GM18498 (cell line): Measurements from ENCODE around the gene C1orf56.
A peak's percentile ranks its signal among the peaks of the same experiment; 100 is the strongest.

Experiments
- ATAC-seq: cut with Tn5 transposase; IDR thresholded peaks from one replicate; pipeline ENCODE4 v1.9.1; 2021; ENCODE audit warnings: mild to moderate bottlenecking, moderate library complexity; ENCODE audit not compliant: unreplicated experiment

Gene C1orf56, protein sequence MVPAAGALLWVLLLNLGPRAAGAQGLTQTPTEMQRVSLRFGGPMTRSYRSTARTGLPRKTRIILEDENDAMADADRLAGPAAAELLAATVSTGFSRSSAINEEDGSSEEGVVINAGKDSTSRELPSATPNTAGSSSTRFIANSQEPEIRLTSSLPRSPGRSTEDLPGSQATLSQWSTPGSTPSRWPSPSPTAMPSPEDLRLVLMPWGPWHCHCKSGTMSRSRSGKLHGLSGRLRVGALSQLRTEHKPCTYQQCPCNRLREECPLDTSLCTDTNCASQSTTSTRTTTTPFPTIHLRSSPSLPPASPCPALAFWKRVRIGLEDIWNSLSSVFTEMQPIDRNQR

DNA sequence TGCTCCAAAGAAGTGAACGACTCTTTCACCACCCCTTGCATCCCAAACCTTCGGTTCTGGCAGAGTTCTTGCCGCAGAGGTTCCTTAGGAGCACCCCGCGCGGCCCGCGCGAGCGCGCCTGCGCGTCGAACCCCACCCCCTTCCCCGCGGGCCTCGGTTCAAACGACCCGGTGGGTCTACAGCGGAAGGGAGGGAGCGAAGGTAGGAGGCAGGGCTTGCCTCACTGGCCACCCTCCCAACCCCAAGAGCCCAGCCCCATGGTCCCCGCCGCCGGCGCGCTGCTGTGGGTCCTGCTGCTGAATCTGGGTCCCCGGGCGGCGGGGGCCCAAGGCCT, at the start of gene C1orf56:
C1orf56 (plus strand) TSS at position 161 of the 334 bp plus-strand sequence; CDS start at position 258, 97 bp downstream.
- ATAC-seq: peak; percentile 43

DNA sequence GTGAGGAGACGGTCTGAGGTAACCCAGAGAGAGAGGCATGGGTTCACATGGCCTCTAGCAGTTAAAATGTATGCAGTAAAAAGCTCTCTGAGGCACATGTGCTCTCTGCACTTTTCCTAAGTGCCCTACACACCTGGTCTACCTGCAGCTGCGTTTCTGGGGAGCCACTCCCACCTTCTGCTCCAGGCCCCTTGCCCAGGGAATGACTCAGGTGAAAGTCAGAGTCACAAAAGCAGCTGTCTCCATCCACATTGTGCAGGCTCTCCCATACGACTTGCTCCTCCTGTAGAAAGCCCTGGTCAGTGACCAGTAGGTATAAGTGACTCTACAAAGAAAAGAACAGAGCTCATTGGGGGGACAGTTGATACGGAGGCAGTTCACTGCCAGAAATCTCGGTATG, 49.6 kb upstream of the C1orf56 start:
- ATAC-seq: no peak

GRCh38 chr1:150999051-150999674, 48.4 kb upstream of the C1orf56 start:
- ATAC-seq: no peak

DNA sequence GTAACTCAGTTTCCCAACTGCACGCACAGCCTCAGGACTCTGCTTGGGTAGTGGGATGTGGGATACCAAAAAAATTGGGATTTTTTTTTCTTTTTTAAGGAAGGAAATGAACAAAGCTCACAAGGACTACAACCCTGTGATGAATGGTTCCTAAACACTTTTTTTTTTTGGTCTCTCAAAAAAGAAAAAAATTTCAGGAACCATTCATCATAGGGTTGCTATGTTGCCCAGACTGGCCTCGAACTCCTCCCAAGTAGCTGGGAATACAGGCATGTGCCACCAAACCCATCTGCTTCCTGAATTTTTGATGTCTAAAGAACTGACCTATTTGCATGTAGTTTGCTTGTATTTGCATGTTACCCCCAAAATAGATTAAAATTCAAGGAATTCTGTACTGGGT, 47.6 kb upstream of the C1orf56 start:
- no peak for ATAC-seq

GRCh38 chr1:151000408-151000807, 47.1 kb upstream of the C1orf56 start:
- no peak for ATAC-seq

DNA sequence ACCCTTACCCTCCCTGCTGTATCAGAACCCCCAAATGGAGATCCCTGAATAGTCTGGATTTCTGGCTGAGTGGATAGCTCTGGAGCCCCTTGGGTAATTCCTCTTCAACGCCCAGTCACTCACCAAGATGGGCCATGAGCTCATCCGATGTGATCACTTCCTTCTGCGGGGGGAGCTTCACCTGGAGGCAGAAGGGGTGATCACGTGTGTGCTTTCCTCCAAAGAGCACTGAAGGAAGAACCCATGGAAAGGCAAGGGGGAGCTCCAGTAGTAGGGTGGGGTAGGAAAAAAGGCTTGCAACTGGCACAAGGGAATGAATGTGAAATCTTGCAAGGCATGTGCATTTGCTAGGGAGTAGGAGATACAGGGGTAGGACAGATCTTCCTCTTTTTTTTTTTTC, 45.9 kb upstream of the C1orf56 start:
- ATAC-seq: no peak

DNA sequence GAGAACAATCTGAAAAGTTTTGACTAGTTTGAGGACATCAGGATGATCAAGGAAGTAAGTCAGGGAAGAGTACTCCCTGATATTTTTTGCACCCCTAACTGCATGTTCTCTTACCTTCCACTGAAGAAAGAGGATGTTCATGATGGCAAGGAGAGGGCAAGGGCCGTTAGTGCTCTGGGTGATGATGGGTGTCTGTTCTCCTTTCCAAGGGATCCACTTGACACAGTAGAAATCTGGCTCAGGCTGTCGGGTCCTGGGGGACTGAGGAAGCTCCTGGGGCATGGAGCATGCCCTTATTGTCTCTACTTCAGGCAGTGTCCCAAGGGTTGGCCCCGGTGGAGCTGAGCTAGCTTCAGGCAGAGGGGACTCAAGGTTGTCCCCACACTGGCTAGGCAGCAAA, 45.5 kb upstream of the C1orf56 start:
- no peak for ATAC-seq

DNA sequence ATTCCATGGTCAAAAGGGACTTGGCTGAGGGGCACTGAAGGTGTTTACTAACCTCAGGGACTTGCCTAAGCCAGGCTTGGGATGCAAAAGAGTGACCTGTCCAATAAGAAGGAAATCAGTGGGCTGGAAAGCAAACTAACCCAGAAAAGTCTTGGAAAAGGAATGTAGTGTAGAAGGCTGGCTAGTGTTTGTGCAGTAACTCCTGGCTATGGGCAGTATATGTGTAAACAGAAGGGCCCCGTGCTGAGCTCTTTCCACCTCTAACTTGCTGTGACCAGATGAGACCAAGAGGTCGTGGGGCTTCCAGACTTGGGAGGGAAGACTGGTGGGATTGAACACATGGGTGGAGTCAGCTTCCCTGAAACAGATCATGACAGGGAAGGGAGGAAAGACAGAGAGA, 44.9 kb upstream of the C1orf56 start:
- ATAC-seq: no peak

GRCh38 chr1:151003180-151003579, 44.4 kb upstream of the C1orf56 start:
- ATAC-seq: no peak

DNA sequence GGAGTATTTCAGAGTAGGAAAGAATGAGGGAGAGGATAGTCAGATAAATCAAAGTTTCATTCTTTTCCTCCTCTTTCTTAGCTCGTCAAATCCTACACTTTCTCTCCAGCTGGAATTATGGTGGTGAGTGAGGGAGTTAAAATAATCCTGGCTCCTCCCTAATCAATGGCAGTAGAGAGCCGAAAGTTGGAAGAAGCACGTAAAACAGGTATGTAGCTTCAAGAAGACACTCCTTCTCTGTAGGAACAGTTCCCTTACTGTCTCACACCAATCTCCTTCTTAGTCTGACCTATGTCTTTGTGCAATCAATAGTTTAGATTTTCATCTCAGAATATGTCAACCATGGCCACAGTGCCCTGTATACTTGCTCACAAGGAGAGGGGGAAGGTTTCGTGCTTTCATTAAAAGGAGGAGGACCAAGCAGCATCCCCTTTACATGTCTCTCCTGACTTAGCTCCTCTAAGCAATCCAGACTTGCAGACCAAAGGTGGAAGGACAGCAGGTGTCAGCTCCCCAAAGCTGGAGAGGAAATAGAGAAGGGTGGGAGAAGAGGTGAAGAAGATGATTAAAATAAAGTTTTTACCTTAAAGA, 41.7 kb upstream of the C1orf56 start:
- no peak for ATAC-seq

GRCh38 chr1:151006327-151007052, 41.1 kb upstream of the C1orf56 start, which contains the start of gene MINDY1:
MINDY1 (minus strand) TSS chr1:151006902; CDS start chr1:151002617, 4,285 bp downstream.
- peak; percentile 36 for ATAC-seq

GRCh38 chr1:151007853-151008243, 39.7 kb upstream of the C1orf56 start:
- peak; percentile 2 for ATAC-seq

- peak; percentile 77 for ATAC-seq
Observed at GRCh38 chr1:151008244-151009205, 39.0 kb upstream of the C1orf56 start, which contains the start of gene PRUNE1. PRUNE1 (plus strand) TSS chr1:151008449; CDS start chr1:151008633, 184 bp downstream.

GRCh38 chr1:151009206-151009587, 38.4 kb upstream of the C1orf56 start:
- ATAC-seq: no peak

DNA sequence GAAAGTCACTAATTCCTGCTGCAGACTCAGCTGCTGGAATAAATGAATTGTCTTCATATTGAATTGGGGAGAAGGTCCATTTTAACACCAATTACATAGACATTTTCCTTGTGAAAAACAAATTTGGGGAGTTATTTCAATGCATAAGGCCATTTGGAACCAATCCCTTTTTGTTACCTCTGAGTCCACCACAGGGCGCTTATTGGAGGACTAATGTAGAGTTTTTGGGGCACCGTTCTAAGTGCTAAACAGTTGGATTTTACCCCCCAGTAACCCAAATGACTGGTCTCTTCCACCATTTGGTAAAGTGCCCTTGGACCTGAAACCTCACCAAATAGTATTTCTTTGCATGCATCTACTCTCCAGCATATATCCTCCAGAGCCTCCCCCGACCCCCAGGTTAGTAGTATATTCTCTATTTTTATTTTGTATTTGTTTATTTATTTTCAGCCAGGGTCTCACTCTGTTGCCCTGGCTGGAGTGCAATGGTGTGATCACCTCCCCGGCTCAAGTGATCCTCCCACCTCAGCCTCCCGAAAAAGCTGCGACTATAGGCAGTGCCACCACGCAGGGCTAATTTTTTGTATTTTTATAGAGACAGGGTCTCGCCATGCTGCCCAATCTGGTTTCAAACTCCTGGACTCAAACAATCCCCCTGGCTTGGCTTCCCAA, 37.7 kb upstream of the C1orf56 start:
- ATAC-seq: no peak

- ATAC-seq: no peak
Observed at GRCh38 chr1:151010346-151010726, 37.2 kb upstream of the C1orf56 start.

GRCh38 chr1:151011154-151011850, 36.2 kb upstream of the C1orf56 start:
- ATAC-seq: no peak

DNA sequence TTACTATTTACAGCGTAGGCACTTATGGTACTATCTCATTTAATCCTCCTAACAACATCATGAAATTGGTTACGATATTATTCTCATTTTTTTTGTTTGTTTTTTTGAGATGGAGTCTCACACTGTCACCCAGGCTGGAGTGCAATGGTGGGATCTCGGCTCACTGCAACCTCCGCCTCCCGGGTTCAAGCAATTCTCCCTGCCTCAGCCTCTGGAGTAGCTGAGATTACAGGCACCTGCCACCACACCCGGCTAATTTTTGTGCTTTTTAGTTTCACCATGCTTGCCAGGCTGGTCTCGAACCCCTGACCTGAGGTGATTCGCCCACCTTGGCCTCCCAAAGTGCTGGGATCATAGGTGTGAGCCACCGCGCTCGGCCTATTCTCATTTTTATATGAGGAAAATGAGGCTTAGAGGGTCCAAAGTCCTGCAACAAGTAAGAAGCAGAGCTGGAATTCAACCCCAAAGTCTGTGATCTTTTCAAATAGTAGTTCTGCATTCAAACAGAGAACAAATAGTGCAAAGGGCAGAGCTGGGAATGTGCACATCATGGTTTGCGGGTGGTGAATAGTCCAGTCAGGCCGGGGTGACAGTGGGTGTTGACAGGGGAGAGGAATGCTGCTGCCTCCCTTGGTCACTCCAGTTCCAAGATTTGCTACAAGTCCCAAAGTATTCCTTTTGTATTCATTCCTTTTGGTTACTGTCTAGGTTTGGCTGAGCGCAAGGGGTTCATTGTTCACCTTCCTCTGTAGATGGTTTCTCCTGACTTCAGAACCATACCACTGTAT, 34.7 kb upstream of the C1orf56 start:
- no peak for ATAC-seq
